ENCODE data around the gene WDR38.

Gene WDR38

GRCh38 chr9:124881138-124881743 lies 28.0 kb downstream of the WDR38 start:
- no peak for TF ChIP-seq CTCF (conservative IDR thresholded peaks at IDR 0.05; ENCODE audit: control insufficient read depth, insufficient read depth, low read depth, low read length)
- no peak overlapping the region for H3K4me3 ChIP-seq (ENCODE audit: control insufficient read depth, low read depth, low read length)
- no peak for DNase-seq (ENCODE audit: low read depth)

GRCh38 chr9:124882231-124882630 lies 29.0 kb downstream of the WDR38 start:
- H3K4me3 ChIP-seq (ENCODE audit: control insufficient read depth, low read depth, low read length) = no peak overlapping the region
- no peak for DNase-seq (ENCODE audit: low read depth)
- TF ChIP-seq CTCF (conservative IDR thresholded peaks at IDR 0.05; ENCODE audit: control insufficient read depth, insufficient read depth, low read depth, low read length) = no peak

- no peak for DNase-seq (ENCODE audit: low read depth)
- TF ChIP-seq CTCF (conservative IDR thresholded peaks at IDR 0.05; ENCODE audit: control insufficient read depth, insufficient read depth, low read depth, low read length) = no peak
- no peak overlapping the region for H3K4me3 ChIP-seq (ENCODE audit: control insufficient read depth, low read depth, low read length)
Measured at GRCh38 chr9:124884376-124884775, 31.1 kb downstream of the WDR38 start.

GRCh38 chr9:124885551-124885950 lies 32.3 kb downstream of the WDR38 start:
- no peak for TF ChIP-seq CTCF (conservative IDR thresholded peaks at IDR 0.05; ENCODE audit: control insufficient read depth, insufficient read depth, low read depth, low read length)
- DNase-seq (ENCODE audit: low read depth) = no peak
- no peak overlapping the region for H3K4me3 ChIP-seq (ENCODE audit: control insufficient read depth, low read depth, low read length)

- no peak for TF ChIP-seq CTCF (conservative IDR thresholded peaks at IDR 0.05; ENCODE audit: control insufficient read depth, insufficient read depth, low read depth, low read length)
- DNase-seq (ENCODE audit: low read depth) = no peak
Measured at GRCh38 chr9:124886461-124886860, 33.2 kb downstream of the WDR38 start.

GRCh38 chr9:124886866-124887492 lies 33.7 kb downstream of the WDR38 start:
- no peak for TF ChIP-seq CTCF (conservative IDR thresholded peaks at IDR 0.05; ENCODE audit: control insufficient read depth, insufficient read depth, low read depth, low read length)
- no peak overlapping the region for H3K4me3 ChIP-seq (ENCODE audit: control insufficient read depth, low read depth, low read length)
- no peak for DNase-seq (ENCODE audit: low read depth)

More at GRCh38 chr9:124886461-124886860, 33.2 kb downstream of the WDR38 start:
- no peak overlapping the region for H3K4me3 ChIP-seq (ENCODE audit: control insufficient read depth, low read depth, low read length)

All from fibroblast of mammary gland (primary cell).